ENCODE results near the gene SH2D5.

The SH2D5 gene

DNA sequence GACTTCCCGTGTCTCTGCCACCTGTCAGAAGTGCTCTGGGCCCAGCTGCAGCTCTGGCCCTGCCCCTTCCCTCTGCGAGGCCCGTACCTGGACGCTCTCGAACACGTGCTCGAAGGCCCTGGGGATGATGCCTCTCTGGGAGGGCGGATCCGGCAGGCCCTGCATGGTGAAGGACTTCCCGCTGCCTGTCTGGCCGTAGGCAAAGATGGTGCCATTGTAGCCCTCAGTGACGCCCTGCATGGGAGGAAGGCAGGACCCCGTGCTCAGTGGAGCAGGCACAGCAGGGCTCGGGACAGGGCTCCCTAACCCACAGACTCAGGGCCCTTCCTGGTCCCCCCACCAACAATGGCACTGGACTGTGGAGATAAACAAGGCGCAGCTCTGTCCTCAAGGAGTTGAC is 17.1 kb downstream of the SH2D5 start:
- no peak for DNase-seq (ENCODE audit: low read depth in 4 of 4, low spot score in 1 of 4)

- no peak for DNase-seq (ENCODE audit: low read depth in 4 of 4, low spot score in 1 of 4)
Measured at GRCh38 chr1:20713440-20713839, 19.1 kb downstream of the SH2D5 start.

- DNase-seq (ENCODE audit: low read depth in 4 of 4, low spot score in 1 of 4) = no peak
Measured at GRCh38 chr1:20712215-20712577, 20.3 kb downstream of the SH2D5 start.

GRCh38 chr1:20711285-20712214 is 21.0 kb downstream of the SH2D5 start:
- no peak for DNase-seq (ENCODE audit: low read depth in 4 of 4, low spot score in 1 of 4)

- no peak for DNase-seq (ENCODE audit: low read depth in 4 of 4, low spot score in 1 of 4)
Measured at GRCh38 chr1:20710469-20711284, 21.8 kb downstream of the SH2D5 start.

DNA sequence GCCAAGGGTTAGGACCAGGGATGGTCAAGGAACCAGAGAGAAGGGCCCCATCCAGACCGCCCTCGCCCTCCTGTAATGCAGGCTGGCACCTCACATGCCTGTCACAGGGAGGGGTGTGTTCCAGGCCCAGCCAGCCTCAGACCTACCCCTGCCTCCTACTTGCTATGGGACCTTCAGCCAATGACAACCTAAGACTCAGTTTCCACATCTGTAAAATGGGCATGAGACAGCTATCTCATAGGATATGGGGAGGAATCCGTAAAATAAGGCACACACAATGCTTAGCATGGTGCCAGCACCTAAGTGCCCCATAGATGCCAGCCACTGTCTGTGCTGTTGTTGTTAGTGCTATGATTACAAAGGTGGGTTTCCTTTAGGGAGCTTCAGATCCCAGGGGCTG is 22.6 kb downstream of the SH2D5 start:
- no peak for DNase-seq (ENCODE audit: low read depth in 4 of 4, low spot score in 1 of 4)

GRCh38 chr1:20708891-20709290 is 23.6 kb downstream of the SH2D5 start:
- no peak for DNase-seq (ENCODE audit: low read depth in 4 of 4, low spot score in 1 of 4)

DNA sequence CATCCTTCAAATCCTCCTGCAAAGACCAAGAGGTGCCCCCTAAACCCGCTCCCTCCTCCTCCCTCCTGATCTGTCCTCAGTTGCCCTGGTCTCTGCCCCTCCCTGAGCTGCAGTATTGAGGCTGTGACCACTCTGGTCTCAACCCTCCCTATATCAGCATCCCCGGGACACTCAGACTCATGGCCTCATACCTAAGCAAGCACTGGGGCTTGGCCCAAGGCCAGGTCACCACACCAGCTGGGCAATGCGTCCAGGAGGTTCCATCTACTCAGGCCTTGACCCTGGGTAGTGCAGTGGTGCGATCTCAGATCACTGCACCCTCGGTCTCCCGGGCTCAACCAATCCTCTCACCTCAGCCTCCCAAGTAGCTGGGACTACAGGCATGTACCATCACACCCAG is 24.4 kb downstream of the SH2D5 start:
- DNase-seq (ENCODE audit: low read depth in 4 of 4, low spot score in 1 of 4) = no peak

- no peak for DNase-seq (ENCODE audit: low read depth in 4 of 4, low spot score in 1 of 4)
Measured at GRCh38 chr1:20706841-20707240, 25.7 kb downstream of the SH2D5 start.

DNA sequence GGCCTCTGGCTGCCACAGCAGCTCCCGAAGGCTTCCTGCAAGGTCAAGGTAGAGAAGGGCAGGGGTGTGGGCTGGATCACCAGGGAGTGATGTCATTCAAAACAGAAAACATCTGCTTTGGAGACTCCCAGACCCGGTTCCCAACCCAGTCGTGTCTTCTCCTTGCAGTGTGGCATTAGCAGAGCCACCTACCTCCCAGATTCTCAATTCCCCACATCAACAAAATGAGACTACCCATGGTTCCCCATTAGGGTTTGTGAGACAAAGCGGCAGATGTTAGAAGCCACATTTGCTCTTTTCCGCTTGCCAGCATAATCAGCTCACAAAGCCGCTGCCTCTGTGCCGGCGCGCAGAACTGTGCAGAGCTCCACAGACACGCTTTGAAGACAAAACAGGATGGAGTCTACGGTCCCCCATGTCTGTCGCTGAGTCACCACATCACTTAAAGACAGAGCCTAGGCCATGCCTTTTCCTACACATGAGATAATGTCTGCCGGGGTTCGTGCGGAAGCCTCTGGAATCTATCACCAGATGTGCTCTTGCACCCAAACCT is 27.2 kb downstream of the SH2D5 start:
- DNase-seq (ENCODE audit: low read depth in 4 of 4, low spot score in 1 of 4) = no peak

DNA sequence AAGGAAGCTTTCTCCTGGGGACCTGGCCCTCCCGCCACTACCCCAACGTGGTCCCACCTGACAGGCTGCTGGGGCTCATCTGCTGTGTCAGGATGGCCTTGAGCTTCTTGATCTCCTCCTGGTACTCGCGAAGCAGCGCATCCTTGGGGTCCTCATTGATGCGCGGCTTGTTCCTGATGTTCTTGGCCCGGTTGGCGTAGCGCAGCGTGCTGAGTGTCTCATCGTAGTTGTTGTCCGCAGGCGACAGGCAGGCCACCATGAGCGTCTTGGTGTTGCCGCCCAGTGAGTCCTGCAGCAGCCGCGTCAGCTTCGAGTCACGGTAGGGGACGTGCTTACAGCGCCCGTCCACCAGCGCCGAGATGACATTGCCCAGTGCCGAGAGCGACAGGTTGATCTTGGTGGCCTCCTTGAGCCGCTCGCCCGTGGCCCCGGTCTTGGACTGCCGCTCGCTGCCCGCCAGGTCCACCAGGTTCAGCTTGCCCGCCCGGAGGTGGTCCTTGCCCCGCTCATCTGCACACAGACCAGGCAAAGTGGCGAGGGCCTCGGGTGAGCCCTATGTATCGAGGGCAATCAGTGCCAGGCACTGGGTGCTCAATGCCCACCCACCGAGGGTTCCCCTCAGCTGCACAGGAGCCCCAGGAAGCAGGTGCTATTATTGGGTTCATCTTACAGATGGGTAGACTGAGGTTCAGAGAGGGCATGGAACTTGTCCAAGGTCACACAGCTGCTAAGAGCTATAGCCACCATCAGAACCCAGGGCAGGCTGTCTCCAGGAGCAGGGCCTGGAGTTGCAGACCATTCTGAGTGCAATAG is 27.9 kb downstream of the SH2D5 start:
- no peak for DNase-seq (ENCODE audit: low read depth in 4 of 4, low spot score in 1 of 4)

GRCh38 chr1:20703124-20703756 is 29.3 kb downstream of the SH2D5 start:
- no peak for DNase-seq (ENCODE audit: low read depth in 4 of 4, low spot score in 1 of 4)

DNA sequence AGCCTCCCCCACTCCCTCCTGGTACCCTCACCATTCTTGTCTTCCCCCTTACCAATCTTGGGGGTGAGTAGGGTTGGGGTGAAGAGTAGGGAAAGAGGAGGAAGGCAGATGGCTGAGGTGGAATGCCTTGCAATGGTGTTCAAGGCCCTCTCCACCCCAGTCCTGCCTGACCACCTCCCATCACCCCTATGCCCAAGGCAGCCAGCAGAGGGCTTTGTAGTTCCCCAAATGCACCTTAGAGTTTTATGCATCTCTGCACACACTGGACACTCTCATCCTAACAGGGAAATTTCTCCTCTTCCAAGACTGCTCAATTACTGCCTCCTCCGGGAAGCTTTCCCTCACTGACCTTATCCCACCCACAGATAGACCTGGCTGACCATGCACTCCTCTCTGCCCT is 30.1 kb downstream of the SH2D5 start:
- no peak for DNase-seq (ENCODE audit: low read depth in 4 of 4, low spot score in 1 of 4)

DNA sequence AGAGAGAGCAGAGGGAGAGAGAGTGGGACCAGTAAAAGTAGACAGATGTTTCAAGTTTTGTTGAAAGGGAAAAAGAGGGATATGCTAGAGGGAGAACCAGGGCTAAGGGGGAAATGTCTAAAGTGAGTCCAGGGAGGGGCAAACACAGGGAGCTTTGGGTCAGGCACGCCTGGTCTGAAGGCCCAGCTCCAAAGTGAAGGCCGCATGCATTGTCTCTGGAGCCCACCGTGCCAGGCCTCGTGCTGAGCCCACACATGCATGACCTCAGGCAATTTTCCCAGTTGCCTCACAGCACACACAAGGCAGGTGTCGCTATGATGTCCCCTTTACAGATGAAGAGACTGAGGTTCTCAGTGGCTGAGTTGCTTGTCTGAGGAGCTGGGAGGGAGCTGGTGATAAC is 30.7 kb downstream of the SH2D5 start:
- no peak for DNase-seq (ENCODE audit: low read depth in 4 of 4, low spot score in 1 of 4)

- no peak for DNase-seq (ENCODE audit: low read depth in 4 of 4, low spot score in 1 of 4)
Measured at GRCh38 chr1:20701446-20701845, 31.1 kb downstream of the SH2D5 start.

DNA sequence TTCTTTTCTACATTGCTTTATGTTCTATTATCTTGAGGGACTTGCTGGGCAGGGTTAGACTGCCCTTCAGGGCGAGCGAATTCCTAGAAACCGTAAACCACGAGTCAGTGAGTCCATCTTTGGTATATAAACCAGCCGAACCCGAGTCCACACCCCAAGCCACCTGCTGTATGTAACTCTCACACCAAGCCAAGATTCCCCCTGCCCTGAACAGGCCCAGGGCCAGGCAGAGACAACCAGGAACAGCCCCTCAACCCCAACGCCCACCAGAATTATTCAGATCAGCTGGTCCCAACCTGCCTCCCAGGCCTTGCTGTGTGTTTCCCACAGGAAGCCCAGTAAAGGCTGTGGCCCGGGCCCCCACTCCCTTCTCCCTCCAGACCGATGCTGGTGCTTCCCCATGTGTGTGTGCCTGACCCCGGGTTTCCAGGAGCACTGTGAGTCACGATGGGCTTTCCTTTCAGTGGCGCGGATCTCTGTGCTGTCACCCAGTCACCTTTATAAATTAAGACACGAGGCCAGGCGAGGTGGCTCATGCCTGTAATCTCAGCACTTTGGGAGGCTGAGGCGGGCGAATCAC is 31.8 kb downstream of the SH2D5 start:
- no peak for DNase-seq (ENCODE audit: low read depth in 4 of 4, low spot score in 1 of 4)

DNA sequence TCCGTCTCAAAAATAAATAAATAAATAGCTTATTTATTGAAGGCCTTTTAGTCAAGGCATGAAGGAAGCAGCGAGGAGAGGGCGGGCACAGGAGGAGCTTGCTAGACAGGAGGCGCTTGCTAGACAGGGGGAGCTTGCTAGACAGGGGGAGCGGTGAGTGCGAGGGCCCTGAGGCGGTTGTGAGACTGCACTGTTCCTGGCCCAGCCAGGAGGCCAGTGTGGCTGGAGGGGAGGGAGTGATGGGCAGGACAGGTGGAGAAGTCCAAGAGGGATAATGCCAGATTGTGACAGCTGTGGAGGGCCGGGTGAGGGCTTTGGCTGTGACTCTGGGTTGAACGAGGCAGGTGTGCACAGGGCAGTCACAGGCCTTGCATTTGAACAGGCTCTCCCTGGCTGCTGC is 32.9 kb downstream of the SH2D5 start:
- DNase-seq (ENCODE audit: low read depth in 4 of 4, low spot score in 1 of 4) = no peak

DNA sequence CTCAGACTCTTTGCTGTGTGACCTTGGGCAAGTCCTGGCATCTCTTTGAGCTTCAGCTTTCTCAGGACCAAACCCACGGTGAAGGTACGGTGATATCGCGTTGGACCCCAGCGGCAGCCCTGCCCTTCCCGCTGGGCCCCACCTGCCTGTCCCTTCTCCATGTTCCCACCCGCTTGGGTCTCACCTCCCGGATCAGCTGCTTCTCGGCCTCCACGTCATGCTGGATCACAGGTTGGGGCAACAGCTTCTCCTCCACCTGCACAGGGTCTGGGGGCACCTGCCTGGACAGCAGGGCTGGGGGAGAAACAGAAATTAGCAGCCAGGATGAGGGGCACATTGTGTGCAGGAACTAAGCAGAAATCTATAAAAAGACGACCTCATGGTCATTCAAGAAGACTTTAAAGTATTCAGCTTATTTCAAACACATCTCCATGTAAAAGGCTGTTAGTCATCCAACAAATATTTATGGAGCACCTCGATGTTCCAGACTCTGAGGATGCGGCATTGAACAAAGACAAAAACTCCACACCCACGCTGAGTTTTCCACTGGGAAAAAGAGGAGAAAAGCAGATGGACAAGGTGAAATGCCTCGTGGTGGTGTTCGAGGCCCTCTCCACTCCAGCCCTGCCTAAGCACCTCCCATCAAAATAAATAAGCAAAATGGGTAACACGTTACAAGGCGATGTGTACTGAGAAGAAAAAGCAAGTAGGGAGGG is 34.1 kb downstream of the SH2D5 start:
- DNase-seq (ENCODE audit: low read depth in 4 of 4, low spot score in 1 of 4) = no peak

DNA sequence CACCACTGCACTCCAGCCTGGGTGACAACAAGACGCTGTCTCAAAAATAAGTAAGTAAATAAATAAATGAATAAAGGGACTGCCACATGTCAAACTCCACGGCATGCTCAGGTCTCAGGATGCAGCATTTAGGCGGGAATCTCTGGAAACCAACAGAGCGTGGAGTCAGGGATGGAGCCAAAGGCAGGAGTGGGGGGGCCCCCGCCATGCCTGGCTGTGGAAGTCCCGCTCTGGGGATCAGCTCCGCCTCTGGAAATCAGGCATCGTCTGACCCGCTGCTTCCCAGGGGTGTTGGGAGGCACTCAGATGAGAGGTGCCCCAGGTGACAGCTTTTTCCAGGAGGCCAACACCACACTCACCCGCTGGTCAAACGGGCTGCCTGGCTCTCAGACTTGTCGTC is 34.9 kb downstream of the SH2D5 start:
- no peak for DNase-seq (ENCODE audit: low read depth in 4 of 4, low spot score in 1 of 4)

Data from stimulated activated CD4-positive, alpha-beta T cell treated with anti-CD3 and anti-CD28 coated beads, Interleukin-1b, Interleukin-23, amount 100 ng/mL, for 24 hours (primary cell).